HG02678 (cell line): Measurements from ENCODE around the gene BRINP1.

Experiments
- ATAC-seq: cut with Tn5 transposase; IDR thresholded peaks from one replicate; pipeline ENCODE4 v1.9.1; 2021; ENCODE audit warnings: mild to moderate bottlenecking, moderate library complexity; ENCODE audit not compliant: unreplicated experiment

Gene BRINP1

DNA sequence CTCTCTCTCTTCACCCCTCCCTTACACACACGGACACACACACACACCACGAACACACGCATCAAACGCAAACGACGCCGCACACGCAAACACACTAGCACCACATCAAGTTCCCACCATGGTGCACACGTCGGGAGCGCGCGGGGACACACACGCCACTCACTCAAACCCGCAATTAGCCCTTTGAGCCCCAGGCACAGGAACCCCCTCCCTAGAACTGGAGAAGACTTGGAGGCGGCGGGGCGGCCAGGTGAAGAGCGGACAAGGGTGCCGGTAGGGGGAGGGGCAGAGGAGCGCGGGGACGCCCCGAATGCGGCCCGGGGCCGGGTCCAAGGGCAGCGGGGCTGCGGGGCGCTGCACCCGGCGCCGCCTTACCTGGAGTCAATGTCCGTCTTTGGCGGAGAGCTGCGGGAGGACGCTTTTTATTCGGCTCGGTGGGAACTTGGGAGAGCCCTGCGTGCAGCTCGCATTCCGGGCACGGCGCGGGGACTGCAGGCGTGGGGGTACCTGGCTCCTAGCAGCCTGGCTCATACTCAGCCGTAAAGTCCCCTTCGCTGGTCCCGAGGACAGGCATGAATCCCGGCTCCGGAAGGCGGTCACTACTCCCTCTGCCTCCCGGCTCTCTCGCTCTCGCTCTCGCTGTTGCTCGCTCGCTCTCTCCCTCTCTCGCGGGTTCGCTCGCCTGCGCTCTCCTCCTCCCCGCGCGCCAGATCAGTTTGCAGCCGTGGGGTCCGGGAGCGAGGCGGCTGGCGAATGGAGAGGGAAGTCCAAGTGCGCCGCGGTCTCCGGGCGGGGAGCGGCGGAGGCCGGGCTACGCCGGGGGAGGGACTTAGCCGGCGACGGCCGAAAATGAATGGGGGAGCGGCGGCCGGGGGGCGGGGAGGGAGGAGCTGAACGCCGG, at the start of gene BRINP1:
Gene BRINP1, minus strand, starts transcription at position 755 of the 901 bp plus-strand sequence. CDS start 56,080 bp downstream, outside the sequence.
- no peak for ATAC-seq

DNA sequence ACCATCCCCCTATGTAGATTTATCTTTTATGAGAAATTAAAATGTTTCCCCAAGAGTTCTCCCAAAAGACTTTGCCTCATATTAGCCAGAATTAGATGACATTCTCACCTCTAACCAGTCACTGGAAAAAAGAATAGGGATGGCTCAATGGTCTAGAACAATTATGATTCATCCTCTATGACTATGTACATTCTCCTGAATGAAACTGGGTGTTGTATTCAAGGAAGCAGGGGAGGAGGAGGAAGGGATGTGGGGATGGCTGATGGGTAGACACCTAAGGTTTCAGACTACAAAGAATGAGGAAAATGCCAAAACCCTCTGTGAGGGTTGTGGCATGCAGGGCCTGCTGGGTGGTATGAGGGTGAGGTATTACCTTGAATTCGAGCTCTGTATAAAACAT, 49.5 kb upstream of the BRINP1 start:
- ATAC-seq: no peak

- ATAC-seq: no peak
These were observed 47.6 kb upstream of the BRINP1 start for GRCh38 chr9:119416793-119417192.

DNA sequence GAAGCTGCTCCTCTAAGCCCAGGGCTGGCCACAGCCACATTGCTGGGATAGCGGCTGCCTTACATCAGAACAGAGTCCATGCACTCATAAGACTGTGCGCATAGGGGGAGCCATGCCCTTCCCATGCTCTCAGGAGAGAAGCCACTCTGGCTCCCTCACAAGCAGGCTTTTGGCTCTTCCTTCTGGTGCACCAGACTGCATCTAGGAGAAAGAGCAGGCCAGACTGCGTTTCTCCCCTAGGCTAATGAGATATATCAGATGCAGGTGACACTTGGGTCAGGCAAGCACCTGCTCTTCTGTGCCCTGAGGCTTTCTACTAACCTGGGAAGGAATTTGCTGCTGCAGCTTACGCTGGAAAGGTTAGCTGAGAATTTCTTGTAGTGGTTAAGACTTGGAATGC, 43.2 kb upstream of the BRINP1 start:
- no peak for ATAC-seq

DNA sequence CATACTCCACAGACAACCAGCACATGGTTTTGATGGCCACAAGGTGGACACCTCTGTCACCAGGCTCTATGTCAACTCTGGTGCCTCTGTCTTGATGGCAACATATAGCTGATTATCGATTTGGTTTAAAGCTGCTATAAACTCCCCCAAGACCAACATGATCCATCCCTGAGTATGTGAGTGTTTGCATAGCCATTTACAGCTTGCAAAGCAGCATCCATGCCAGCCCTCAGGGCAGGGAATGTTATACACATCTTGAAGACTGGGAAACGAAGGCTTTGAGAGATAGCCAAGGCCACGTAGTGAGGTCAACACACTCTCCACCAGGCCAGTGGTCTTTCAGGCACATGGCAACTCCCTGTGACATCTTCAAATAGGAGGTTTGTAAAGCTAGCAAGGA, 40.3 kb upstream of the BRINP1 start:
- no peak for ATAC-seq

DNA sequence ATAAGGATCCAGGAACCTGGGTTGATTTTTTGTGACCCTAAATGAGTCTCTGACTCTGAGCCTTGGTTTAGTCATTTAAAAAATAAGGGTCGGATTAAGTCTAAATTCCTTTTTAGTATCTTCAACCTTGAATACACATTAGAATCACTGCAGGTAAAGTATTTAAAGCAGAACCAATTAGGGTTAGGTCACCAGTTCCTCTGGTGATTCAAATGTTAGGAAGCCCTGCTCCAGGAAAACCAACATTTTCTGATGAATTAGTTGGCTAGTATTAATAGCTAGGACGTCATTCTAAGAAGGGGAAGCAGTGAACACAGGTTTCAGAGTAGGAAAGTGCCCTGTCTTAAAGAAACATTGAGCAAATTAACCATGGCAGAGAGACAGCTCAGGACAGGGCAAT, 31.4 kb upstream of the BRINP1 start:
- no peak for ATAC-seq

GRCh38 chr9:119398350-119398749, 29.1 kb upstream of the BRINP1 start:
- no peak for ATAC-seq

- ATAC-seq: no peak
These were observed 22.6 kb upstream of the BRINP1 start for GRCh38 chr9:119391878-119392277.

- no peak for ATAC-seq
These were observed 6.7 kb upstream of the BRINP1 start for GRCh38 chr9:119375892-119376291.

DNA sequence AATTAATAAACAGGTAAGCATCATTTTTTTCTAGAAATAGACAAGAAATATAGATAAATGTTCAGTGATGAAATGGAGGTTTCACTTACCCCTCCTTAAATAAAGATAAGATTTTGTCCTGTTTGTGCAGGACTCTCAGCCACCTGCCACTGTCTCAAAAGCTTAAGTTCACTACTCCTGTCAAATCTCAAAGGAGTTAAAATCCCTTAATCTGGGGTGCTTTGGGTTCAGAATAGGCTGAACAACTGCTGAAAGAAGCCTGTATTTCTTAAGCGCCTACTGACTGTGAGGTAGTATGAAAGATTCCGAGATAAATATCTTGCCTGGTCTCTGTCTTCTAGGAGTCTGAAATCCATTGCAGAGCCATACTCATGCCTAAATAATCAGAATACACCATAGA, 3.7 kb upstream of the BRINP1 start:
- no peak for ATAC-seq

DNA sequence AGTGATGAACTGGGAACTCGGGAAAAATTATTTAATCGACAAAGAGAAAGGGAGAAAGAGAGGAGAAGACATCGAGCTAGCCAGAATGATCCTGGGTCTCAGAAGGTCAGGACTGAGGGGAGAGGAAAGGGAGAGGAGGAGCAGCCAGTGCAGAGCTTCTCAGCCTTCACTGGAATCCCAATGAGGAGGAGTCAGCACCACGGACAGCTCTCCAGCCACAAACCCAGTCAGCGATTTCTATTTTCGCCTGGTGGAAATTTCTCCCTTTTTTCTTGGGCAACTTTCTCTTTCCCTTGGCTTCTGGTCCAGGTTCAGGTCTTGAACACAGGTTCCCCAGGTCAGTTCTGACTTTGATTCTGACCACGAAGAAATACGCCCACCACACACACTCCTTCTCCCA, 1.6 kb upstream of the BRINP1 start:
- no peak for ATAC-seq

- ATAC-seq: no peak
These were observed 588 bp upstream of the BRINP1 start for GRCh38 chr9:119369680-119370366.

GRCh38 chr9:119368179-119368578, 1.1 kb downstream of the BRINP1 start:
- no peak for ATAC-seq

GRCh38 chr9:119367683-119368075, 1.6 kb downstream of the BRINP1 start:
- ATAC-seq: no peak

DNA sequence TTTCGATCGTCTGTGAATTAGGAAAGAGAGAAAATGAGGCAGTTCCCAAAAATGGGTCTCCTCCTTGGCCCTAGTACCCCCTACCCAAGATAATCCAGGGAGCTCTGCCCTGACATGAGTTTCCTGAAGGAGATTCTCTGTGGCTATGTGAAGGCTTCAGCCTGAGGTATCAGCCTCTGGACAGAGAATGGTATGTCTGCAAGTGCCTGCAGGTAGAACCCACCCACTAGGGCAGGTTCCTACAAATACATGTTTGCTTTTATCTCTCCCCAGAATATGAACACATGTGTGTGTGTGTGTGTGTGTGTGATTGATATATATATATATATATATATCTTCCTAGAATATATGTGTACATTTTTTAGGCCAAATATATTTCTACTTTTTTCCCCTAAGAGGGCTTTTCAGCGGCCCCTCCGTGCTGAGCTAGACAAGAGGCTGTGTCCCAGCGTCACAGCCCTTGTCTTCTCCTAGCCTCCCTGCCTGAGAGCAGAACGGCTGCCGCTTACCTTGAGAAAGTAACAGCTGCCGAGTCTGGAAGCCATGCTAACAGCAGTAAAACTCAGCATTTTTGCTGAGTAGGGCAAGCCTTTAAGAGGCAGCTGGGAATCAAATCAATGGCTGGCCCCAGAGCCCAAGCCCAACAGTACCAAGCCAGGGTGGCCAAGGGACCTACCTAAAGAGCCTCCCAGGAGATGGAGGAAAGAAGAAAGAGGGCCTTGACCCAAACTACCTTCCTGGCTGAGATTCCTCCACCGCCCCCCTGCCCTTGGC, 2.1 kb downstream of the BRINP1 start:
- no peak for ATAC-seq

- ATAC-seq: no peak
These were observed 3.8 kb downstream of the BRINP1 start for GRCh38 chr9:119365291-119366027.

DNA sequence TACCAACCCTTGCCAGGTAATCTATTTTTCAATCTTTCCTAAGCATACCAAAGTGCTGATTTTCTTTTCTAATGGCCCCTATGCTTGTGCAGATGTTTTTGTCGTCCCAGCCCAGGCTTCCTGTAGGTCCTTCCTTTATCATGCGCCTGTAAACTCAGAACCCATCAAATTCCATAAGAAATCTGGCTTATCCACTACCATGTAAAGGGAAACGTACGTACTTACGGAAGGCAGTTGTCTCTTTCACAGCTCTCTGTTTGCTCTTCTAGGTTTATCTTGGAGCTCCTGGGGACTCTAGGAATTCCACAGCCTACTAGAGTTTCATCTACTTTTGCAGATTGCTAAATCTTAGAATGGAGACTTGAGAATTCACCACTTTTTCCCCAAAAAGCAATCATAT, 9.0 kb downstream of the BRINP1 start:
- ATAC-seq: no peak

DNA sequence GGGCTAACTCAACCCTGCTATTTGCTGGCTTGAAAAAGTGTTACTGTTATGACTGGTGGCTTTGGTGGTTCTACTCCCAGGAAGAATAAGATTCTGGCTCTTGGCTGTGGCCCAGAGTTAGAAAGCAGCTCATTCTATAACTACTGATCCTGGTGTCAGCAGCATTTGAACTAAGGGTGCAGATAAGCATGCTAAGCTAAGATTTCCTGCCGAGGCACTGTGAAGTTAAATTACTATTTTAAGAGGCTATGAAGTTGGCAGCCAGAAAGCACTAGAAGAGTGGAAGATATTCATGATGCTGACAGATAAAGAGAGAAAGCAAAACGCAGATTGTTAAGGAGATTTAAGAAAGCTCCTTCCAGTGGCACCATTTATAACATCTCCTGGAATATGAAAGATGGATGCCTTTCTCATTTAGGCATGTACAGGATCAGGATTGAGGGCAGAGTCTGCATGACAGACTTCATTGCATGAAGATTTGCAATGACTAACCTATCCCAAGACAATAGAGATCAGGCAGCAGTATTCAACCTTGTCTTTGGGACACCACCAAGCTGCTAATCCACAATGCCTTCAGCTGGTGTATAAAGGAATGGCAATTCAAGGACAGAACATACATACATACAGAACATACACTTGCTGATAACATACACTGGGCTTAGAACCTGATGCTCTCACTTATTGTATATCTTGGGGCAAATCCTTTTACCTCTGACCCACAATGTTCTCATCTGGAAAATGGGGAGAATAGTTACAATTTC, 11.7 kb downstream of the BRINP1 start:
- no peak for ATAC-seq

DNA sequence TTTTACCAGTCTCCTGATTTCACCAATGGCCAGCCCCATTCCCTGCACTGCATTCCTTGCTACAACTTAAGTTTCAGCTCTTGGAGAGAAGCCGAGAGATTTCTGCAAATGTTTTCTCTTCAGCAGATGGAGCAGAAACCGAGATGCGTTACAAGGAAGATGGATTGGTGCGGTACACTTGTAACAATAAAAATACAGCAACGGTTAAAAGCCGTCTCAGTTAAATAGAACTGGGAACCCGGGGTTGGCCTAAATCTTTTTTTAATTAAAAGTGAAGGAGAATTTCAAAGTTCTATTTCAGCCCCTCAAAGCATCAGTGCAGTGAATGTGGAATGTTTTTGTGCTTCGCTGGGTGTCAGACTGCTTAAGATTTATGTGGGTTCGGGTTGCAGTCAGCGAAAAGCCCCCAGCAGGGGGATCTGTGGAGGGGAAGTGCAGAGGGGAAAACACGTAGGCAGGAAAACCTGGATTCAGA, 19.8 kb downstream of the BRINP1 start:
- no peak for ATAC-seq
